Ammon's horn (tissue), 1 donor: ENCODE measurements around the gene KCP.

ENCODE experiments used
- DNase-seq: peaks from one replicate; pipeline ENCODE4 v3.0.0-alpha.2; 2016; ENCODE audit warnings: low spot score

The KCP gene

GRCh38 chr7:128840326-128841170 lies 70.0 kb downstream of the KCP start:
- DNase-seq: no peak

- no peak for DNase-seq
These were observed 70.7 kb downstream of the KCP start for GRCh38 chr7:128839751-128840177.

- DNase-seq: no peak
These were observed 71.4 kb downstream of the KCP start for GRCh38 chr7:128838981-128839731.

GRCh38 chr7:128838109-128838779 lies 72.3 kb downstream of the KCP start:
- no peak for DNase-seq

- no peak for DNase-seq
These were observed 73.0 kb downstream of the KCP start for GRCh38 chr7:128837521-128837921.

- DNase-seq: peak; percentile 81
These were observed 73.7 kb downstream of the KCP start for GRCh38 chr7:128836729-128837348.

- DNase-seq: peak; percentile 62
These were observed 74.5 kb downstream of the KCP start for GRCh38 chr7:128835790-128836641.

GRCh38 chr7:128835231-128835751 lies 75.2 kb downstream of the KCP start:
- DNase-seq: no peak

GRCh38 chr7:128833946-128834325 lies 76.6 kb downstream of the KCP start:
- DNase-seq: peak; percentile 45

- DNase-seq: peak; percentile 83
These were observed 77.2 kb downstream of the KCP start for GRCh38 chr7:128833148-128833945.

- DNase-seq: no peak
These were observed 77.7 kb downstream of the KCP start for GRCh38 chr7:128832880-128833147.

GRCh38 chr7:128831994-128832879 lies 78.3 kb downstream of the KCP start:
- peak; percentile 36 for DNase-seq

- DNase-seq: no peak
These were observed 79.1 kb downstream of the KCP start for GRCh38 chr7:128831178-128831993.

- DNase-seq: no peak
These were observed 80.0 kb downstream of the KCP start, which contains the start of gene FLNC for GRCh38 chr7:128830231-128831177. Gene FLNC (plus strand): TSS chr7:128830406. CDS start chr7:128830638, 232 bp downstream.

GRCh38 chr7:128829391-128830166 lies 80.9 kb downstream of the KCP start:
- DNase-seq: no peak

GRCh38 chr7:128827971-128828711 lies 82.4 kb downstream of the KCP start:
- DNase-seq: no peak
